ENCODE data around the gene AK5. TPM values are rescaled to one million over a fixed set of nuclear protein-coding genes. Genes with fewer than 3 reads are reported as not detected.
"Not testable (repeated sequence)": the region's sequence is repeated elsewhere in the genome, so short reads cannot be mapped to it uniquely, and the experiment has no call there.

AK5 gene
- total and polyA plus RNA-seq, 12 donors: 0.25 to 1.7 (median 0.87) TPM

GRCh38 chr1:77406661-77407060 lies 124.8 kb downstream of the AK5 start:
- Histone ChIP-seq H3K9me3 (peaks cover 0 to 6% (median 0%) of the 10 kb centered on the region in 11 donors), H3K27me3 (peaks cover 0 to 11% (median 0%) of the 10 kb centered on the region in 7 donors), H3K27ac (no peak overlapping the region), H3K4me1 (peaks cover 0 to under 1% (median 0%) of the 10 kb centered on the region in 9 donors), H3K4me3 (no peak overlapping the region), H3K36me3 (no peaks in the 10 kb centered on the region)
- ATAC-seq: no peak
- intact Hi-C loops (cut with DNase I): no loop called here
- TF ChIP-seq, protein P1, sequence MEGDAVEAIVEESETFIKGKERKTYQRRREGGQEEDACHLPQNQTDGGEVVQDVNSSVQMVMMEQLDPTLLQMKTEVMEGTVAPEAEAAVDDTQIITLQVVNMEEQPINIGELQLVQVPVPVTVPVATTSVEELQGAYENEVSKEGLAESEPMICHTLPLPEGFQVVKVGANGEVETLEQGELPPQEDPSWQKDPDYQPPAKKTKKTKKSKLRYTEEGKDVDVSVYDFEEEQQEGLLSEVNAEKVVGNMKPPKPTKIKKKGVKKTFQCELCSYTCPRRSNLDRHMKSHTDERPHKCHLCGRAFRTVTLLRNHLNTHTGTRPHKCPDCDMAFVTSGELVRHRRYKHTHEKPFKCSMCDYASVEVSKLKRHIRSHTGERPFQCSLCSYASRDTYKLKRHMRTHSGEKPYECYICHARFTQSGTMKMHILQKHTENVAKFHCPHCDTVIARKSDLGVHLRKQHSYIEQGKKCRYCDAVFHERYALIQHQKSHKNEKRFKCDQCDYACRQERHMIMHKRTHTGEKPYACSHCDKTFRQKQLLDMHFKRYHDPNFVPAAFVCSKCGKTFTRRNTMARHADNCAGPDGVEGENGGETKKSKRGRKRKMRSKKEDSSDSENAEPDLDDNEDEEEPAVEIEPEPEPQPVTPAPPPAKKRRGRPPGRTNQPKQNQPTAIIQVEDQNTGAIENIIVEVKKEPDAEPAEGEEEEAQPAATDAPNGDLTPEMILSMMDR (IDR thresholded peaks at IDR 0.05): no peak
- DNase-seq: no peak

DNA sequence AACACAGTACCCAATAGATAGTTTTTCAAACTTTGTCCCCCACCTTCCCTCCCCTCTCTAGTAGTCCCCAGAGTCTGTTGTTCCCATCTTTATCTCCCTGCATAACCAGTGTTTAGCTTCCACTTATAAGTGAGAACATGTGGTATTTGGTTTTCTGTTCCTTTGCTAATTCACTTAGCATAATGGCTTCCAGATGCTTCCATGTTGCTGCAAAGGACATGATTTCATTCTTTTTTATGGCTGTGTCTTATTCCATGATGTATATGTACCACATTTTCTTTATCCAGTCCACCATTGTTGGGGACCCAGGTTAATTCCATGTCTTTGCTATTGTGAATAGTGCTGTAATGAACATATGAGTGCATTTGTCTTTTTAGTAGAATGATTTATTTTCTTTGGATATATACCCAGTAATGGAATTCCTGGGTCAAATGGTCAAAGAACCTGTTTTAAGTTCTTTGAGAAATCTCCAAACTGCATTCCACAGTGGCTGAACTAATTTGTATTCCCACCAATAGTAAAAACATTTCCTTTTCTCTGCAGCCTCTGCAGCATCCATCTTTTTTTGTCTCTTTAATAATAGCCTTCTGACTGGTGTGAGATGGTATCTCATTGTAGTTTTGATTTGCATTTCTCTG lies 126.0 kb downstream of the AK5 start:
- DNase-seq (no peak), ATAC-seq (no peak)
- no peak overlapping the region for H3K4me3 ChIP-seq
- TF ChIP-seq, protein P1 (IDR thresholded peaks at IDR 0.05): no peak
- H3K4me1 ChIP-seq: peaks cover 0 to 12% (median 0%) of the 10 kb centered on the region in 9 donors
- no peaks in the 10 kb centered on the region for H3K36me3 ChIP-seq
- peaks cover 0 to 22% (median 0%) of the 10 kb centered on the region in 7 donors for H3K27me3 ChIP-seq
- peaks cover 0 to 6% (median 0%) of the 10 kb centered on the region in 11 donors for H3K9me3 ChIP-seq
- no peak overlapping the region for H3K27ac ChIP-seq
- intact Hi-C loops (cut with DNase I): no loop called here

GRCh38 chr1:77408933-77409332 lies 127.1 kb downstream of the AK5 start:
- intact Hi-C loops (cut with DNase I); H3K4me3 ChIP-seq; H3K9me3 ChIP-seq; H3K27ac ChIP-seq; ATAC-seq; DNase-seq; H3K36me3 ChIP-seq: not testable (repeated sequence)
- Histone ChIP-seq H3K4me1 (peaks cover 0 to 23% (median 0%) of the 10 kb centered on the region in 9 donors), H3K27me3 (peaks cover 0 to 29% (median 0%) of the 10 kb centered on the region in 7 donors)
- 72 to 79% methylated on average over 4 of the region's 4 CpGs for WGBS, 2 donors

DNA sequence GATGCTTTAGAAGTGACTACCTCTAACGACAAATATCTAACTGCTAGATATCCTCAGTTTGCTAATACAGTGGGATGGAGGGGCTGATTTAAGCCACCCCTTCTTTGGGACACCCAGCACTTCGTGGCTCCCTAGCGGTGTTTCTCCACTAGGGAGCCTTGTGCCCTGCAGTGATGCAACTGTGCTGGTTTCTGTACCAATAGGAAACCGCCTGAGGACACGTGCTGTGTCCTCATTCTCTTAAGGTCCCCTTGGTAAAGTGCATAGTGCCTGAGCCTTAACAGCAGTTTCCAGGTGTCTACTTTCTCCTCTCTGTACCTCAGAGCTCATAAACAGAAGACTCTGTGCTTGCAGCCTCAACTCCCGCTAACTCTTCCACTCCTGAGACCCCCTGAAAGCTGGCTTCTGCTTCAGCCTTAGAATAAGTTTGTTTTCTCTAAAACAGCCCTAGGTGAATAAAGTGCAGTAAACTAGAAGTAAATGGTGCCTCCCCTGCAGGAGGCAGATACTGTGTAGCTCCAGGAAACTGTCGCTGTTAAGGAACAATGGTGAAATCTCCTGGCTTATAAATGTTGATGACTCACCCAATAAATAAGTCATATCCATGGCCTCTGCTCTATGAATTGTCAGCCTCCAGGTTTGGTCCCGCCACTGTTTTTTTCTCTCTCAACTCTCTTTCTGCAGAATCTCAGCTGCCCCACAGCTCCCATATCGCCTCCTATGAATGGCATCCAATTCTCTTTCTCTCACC lies 130.4 kb downstream of the AK5 start:
- Histone ChIP-seq H3K27ac (no peak overlapping the region), H3K4me3 (no peak overlapping the region), H3K4me1 (peaks cover 0 to 43% (median 0%) of the 10 kb centered on the region in 9 donors), H3K36me3 (no peaks in the 10 kb centered on the region), H3K27me3 (peaks cover 0 to 40% (median 0%) of the 10 kb centered on the region in 7 donors), H3K9me3 (peaks cover 0 to 6% (median 0%) of the 10 kb centered on the region in 11 donors)
- ATAC-seq (no peak), DNase-seq (no peak)
- TF ChIP-seq, protein P1 (IDR thresholded peaks at IDR 0.05): no peak
- WGBS, 2 donors: 80 to 81% methylated on average over 9 of the region's 9 CpGs
- intact Hi-C loops (cut with DNase I): no loop called here
